ENCODE measurements around the gene MUC2.

DNA sequence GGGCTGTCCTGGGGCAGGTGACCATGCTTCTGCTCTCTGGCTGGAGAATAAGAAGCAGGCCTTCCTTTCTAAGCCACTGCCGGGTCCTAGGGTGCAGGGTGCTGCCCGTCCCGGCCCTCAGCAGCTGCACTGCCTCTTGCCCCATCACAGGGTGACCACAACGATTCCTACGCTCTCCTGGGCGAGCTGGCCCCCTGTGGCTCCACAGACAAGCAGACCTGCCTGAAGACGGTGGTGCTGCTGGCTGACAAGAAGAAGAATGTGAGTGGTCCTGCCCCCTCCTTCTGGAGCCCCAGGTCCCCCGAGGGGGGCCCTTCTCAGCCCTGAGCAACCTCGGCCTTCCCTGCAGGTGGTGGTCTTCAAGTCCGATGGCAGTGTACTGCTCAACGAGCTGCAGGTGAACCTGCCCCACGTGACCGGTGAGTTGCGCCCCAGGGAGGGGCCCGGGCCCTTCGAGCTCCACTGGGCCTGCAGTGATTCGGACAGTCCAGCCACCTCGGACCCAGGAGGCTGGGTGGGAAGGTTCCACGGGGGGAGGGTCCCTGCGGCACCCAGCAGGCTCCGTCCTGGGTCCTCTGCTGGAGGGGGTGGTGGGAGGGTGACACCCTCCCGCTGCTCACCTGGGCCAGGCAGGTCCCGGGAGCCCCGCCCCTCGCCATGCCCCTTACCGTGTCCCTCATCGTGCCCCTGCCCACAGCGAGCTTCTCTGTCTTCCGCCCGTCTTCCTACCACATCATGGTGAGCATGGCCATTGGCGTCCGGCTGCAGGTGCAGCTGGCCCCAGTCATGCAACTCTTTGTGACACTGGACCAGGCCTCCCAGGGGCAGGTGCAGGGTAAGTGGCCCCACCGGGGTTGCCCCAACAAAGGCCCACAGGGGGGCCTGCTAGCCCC is 8.3 kb downstream of the MUC2 start:
- TF ChIP-seq, protein P1, sequence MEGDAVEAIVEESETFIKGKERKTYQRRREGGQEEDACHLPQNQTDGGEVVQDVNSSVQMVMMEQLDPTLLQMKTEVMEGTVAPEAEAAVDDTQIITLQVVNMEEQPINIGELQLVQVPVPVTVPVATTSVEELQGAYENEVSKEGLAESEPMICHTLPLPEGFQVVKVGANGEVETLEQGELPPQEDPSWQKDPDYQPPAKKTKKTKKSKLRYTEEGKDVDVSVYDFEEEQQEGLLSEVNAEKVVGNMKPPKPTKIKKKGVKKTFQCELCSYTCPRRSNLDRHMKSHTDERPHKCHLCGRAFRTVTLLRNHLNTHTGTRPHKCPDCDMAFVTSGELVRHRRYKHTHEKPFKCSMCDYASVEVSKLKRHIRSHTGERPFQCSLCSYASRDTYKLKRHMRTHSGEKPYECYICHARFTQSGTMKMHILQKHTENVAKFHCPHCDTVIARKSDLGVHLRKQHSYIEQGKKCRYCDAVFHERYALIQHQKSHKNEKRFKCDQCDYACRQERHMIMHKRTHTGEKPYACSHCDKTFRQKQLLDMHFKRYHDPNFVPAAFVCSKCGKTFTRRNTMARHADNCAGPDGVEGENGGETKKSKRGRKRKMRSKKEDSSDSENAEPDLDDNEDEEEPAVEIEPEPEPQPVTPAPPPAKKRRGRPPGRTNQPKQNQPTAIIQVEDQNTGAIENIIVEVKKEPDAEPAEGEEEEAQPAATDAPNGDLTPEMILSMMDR (conservative IDR thresholded peaks at IDR 0.05; ENCODE audit: low read depth, low read length), result no peak
- no peak for TF ChIP-seq EZH2 (IDR thresholded peaks at IDR 0.05; ENCODE audit: borderline replicate concordance, low read depth, low read length, poor library complexity, severe bottlenecking)
